HepG2 (cell line): Measurements from ENCODE around the gene SLC5A5. TPM values are rescaled to one million over a fixed set of nuclear protein-coding genes. Genes with fewer than 3 reads are reported as not detected.

Experiments used
- ARID3A ChIP-seq: IDR thresholded peaks from 2 replicates; pipeline ENCODE4 v1.6.1; 2012; ENCODE audit warnings: low read depth, low read length, improper control_type of control experiment
- ARNTL ChIP-seq: sonication (generic); formaldehyde crosslinking; IDR thresholded peaks from 2 replicates; pipeline ENCODE4 v1.4.0; 2020; ENCODE audit warnings: mild to moderate bottlenecking, missing genetic modification reagents
- ATF7-NPFF ChIP-seq: sonication (generic); formaldehyde crosslinking; IDR thresholded peaks from 2 replicates; pipeline ENCODE4 v1.8.1; 2023; ENCODE audit warnings: mild to moderate bottlenecking, low read depth, missing genetic modification reagents, moderate library complexity
- CEBPG ChIP-seq: IDR thresholded peaks from 2 replicates; pipeline ENCODE4 v1.6.1; 2016
- CTCF ChIP-seq: sonication (generic); formaldehyde crosslinking; IDR thresholded peaks from 2 replicates; pipeline ENCODE4 v1.5.0; 2020; ENCODE audit warnings: mild to moderate bottlenecking, missing genetic modification reagents, moderate library complexity
- ELF4 ChIP-seq: sonication (generic); formaldehyde crosslinking; IDR thresholded peaks from 2 replicates; pipeline ENCODE4 v1.5.0; 2020; ENCODE audit warnings: missing genetic modification reagents, mild to moderate bottlenecking, moderate library complexity, borderline replicate concordance
- KLF16 ChIP-seq, 2 experiments: sonication (generic) in 1 of 2; formaldehyde crosslinking in 1 of 2; IDR thresholded peaks; 2 replicates each; pipeline versions ENCODE4 v1.6.1 to v1.8.0; 2016 to 2023; ENCODE audit warnings: missing genetic modification reagents in 2 of 2, missing compliant biosample characterization in 1 of 2
- MAZ ChIP-seq, 2 experiments: sonication (generic) in 1 of 2; formaldehyde crosslinking in 1 of 2; IDR thresholded peaks; 2 replicates each; pipeline versions ENCODE4 v1.5.0 to v1.6.1; 2012 to 2020; ENCODE audit warnings: low read depth in 2 of 2, mild to moderate bottlenecking in 2 of 2, borderline replicate concordance in 1 of 2, improper control_type of control experiment in 1 of 2, low read length in 1 of 2, missing genetic modification reagents in 1 of 2, moderate library complexity in 1 of 2
- NFKB2 ChIP-seq: sonication (generic); formaldehyde crosslinking; IDR thresholded peaks from 2 replicates; pipeline ENCODE4 v1.4.0; 2020; ENCODE audit warnings: missing genetic modification reagents, borderline replicate concordance
- RFXANK ChIP-seq: IDR thresholded peaks from 2 replicates; pipeline ENCODE4 v1.6.1; 2016
- STAT5B ChIP-seq: sonication (generic); formaldehyde crosslinking; IDR thresholded peaks from 2 replicates; pipeline ENCODE4 v1.4.0; 2020; ENCODE audit warnings: missing genetic modification reagents
- TBX3 ChIP-seq: fragments of 450-650 bp; IDR thresholded peaks from 2 replicates; pipeline ENCODE4 v1.6.1; 2017; ENCODE audit warnings: antibody characterized with exemption, mild to moderate bottlenecking, inconsistent platforms, borderline replicate concordance
- U2AF1 ChIP-seq: fragments of 200-400 bp; formaldehyde crosslinking; optimal IDR thresholded peaks from 2 replicates; pipeline ENCODE3; 2017; ENCODE audit warnings: mild to moderate bottlenecking, low read depth, low read length
- YEATS2 ChIP-seq: sonication (generic); formaldehyde crosslinking; IDR thresholded peaks from 2 replicates; pipeline ENCODE4 v1.4.0; 2020; ENCODE audit warnings: missing genetic modification reagents, borderline replicate concordance
- ZBED4 ChIP-seq: sonication (generic); formaldehyde crosslinking; IDR thresholded peaks from 2 replicates; pipeline ENCODE4 v1.4.0; 2020; ENCODE audit warnings: missing genetic modification reagents, borderline replicate concordance
- ZNF414 ChIP-seq: sonication (generic); formaldehyde crosslinking; IDR thresholded peaks from 2 replicates; pipeline ENCODE4 v1.5.0; 2020; ENCODE audit warnings: missing genetic modification reagents
- ZNF558 ChIP-seq: sonication (generic); formaldehyde crosslinking; IDR thresholded peaks from 2 replicates; pipeline ENCODE4 v1.9.0; 2022; ENCODE audit warnings: mild to moderate bottlenecking, missing genetic modification reagents, borderline replicate concordance
- ZNF75D ChIP-seq: sonication (generic); formaldehyde crosslinking; IDR thresholded peaks from 2 replicates; pipeline ENCODE4 v1.8.1; 2023; ENCODE audit warnings: missing genetic modification reagents, mild to moderate bottlenecking, borderline replicate concordance
- ZNF777 ChIP-seq: sonication (generic); formaldehyde crosslinking; IDR thresholded peaks from 2 replicates; pipeline ENCODE4 v1.4.0; 2020; ENCODE audit warnings: missing genetic modification reagents
- polyA plus RNA-seq, 8 experiments: library from polyadenylated mRNA; depleted of rRNA in 3 of 8; stranded (reverse) in 7 of 8; unstranded in 1 of 8; fragments of >200 nt; fragmentation: Illumina TruSeq in 4 of 8; extraction: Trizol in 4 of 8; gene quantifications; 2 replicates each; pipeline versions ENCODE4 v1.2.1 to v1.2.3, GENCODE V29; 2011 to 2016; ENCODE audit warnings: low read depth in 4 of 8, missing spikeins in 1 of 8, mixed read lengths in 1 of 8; ENCODE audit not compliant: insufficient read depth in 1 of 8
- total RNA-seq, 5 experiments: library from RNA; depleted of rRNA; stranded (reverse); fragments of >200 nt; fragmentation: Illumina TruSeq; extraction: Trizol; gene quantifications; 2 replicates each; pipeline ENCODE4 v1.2.3, GENCODE V29; 2016; ENCODE audit warnings: low read depth in 1 of 5

Gene SLC5A5
- total and polyA plus RNA-seq, 2 of the 13 experiments (the other 11 are each of a cell fraction or from before 2014, with no cell fraction given): not detected

- TF ChIP-seq ARID3A (no peak), STAT5B (CRISPR knock-in tag) (no peak), NFKB2 (CRISPR knock-in tag) (peak; percentile 70; the same call in 1 of the 2 replicates), YEATS2 (CRISPR knock-in tag) (peak; percentile 81; the same call in 1 of the 2 replicates), ZNF777 (CRISPR knock-in tag) (no peak), RFXANK (0 out of 2 replicates have a peak, but pooled peaks have one; percentile 43), ZNF558 (CRISPR knock-in tag) (peak; percentile 81; the same call in 1 of the 2 replicates), TBX3 (no peak), U2AF1 (no peak), ATF7-NPFF (no peak), ZNF414 (CRISPR knock-in tag) (no peak; the same call in 1 of the 2 replicates), ZNF75D (CRISPR knock-in tag) (no peak), ZBED4 (CRISPR knock-in tag) (peak; percentile 66), CTCF (CRISPR knock-in tag) (peak; percentile 97), MAZ (IDR thresholded peaks at IDR 0.05; ENCODE audit: borderline replicate concordance, low read depth, low read length) (no peak; the same call in 1 of the 2 replicates), MAZ (CRISPR knock-in tag; IDR thresholded peaks at IDR 0.05; ENCODE audit: low read depth) (peak; percentile 77), KLF16 (CRISPR knock-in tag; IDR thresholded peaks at IDR 0.05) (peak in 1 of 2 experiments; percentile 66; a peak in 1 of 4 replicates), CEBPG (CRISPR knock-in tag) (peak; percentile 5; the same call in 1 of the 2 replicates), ELF4 (no peak), ARNTL (peak; percentile 80; the same call in 1 of the 2 replicates)
Observed at GRCh38 chr19:17932485-17933338, 61.0 kb downstream of the SLC5A5 start, which contains the start of gene CCDC124 (continued).
